HEK293T (cell line): Measurements from ENCODE around the gene WNK1.

Experiments used
- ARNT ChIP-seq: fragments of 450-650 bp; IDR thresholded peaks from 2 replicates; pipeline ENCODE4 v1.6.1; 2017; ENCODE audit warnings: mild to moderate bottlenecking
- BHLHE40 ChIP-seq: fragments of 450-650 bp; IDR thresholded peaks from 2 replicates; pipeline ENCODE4 v1.6.1; 2016; ENCODE audit warnings: mild to moderate bottlenecking, moderate library complexity, borderline replicate concordance
- ELF4 ChIP-seq: fragments of 450-650 bp; IDR thresholded peaks from 2 replicates; pipeline ENCODE4 v1.6.1; 2017; ENCODE audit warnings: antibody characterized with exemption
- FOXA1 ChIP-seq: fragments of 450-650 bp; IDR thresholded peaks from 2 replicates; pipeline ENCODE4 v1.6.1; 2016; ENCODE audit warnings: mild to moderate bottlenecking
- FOXK2 ChIP-seq: fragments of 450-650 bp; IDR thresholded peaks from 2 replicates; pipeline ENCODE4 v1.6.1; 2016; ENCODE audit warnings: mild to moderate bottlenecking
- FOXM1 ChIP-seq: fragments of 450-650 bp; IDR thresholded peaks from 2 replicates; pipeline ENCODE4 v1.6.1; 2017; ENCODE audit warnings: mild to moderate bottlenecking, borderline replicate concordance
- HDGF ChIP-seq: fragments of 450-650 bp; IDR thresholded peaks from 2 replicates; pipeline ENCODE4 v1.6.1; 2017; ENCODE audit warnings: antibody characterized with exemption, borderline replicate concordance
- LEF1 ChIP-seq: fragments of 450-650 bp; IDR thresholded peaks from 2 replicates; pipeline ENCODE4 v1.6.1; 2017; ENCODE audit warnings: mild to moderate bottlenecking, borderline replicate concordance
- NFRKB ChIP-seq: fragments of 450-650 bp; IDR thresholded peaks from 2 replicates; pipeline ENCODE4 v1.6.1; 2016; ENCODE audit warnings: mild to moderate bottlenecking, moderate library complexity
- SP1 ChIP-seq: fragments of 450-650 bp; IDR thresholded peaks from 2 replicates; pipeline ENCODE4 v1.6.1; 2017
- SUZ12 ChIP-seq: fragments of 450-650 bp; IDR thresholded peaks from 2 replicates; pipeline ENCODE4 v1.6.1; 2016; ENCODE audit warnings: mild to moderate bottlenecking
- TARDBP ChIP-seq: fragments of 450-650 bp; IDR thresholded peaks from 2 replicates; pipeline ENCODE4 v1.6.1; 2016
- ZNF384 ChIP-seq: fragments of 450-650 bp; IDR thresholded peaks from 2 replicates; pipeline ENCODE4 v1.6.1; 2016
- TF ChIP-seq, protein P1 (sequence below): fragments of 450-650 bp; IDR thresholded peaks from 2 replicates; pipeline ENCODE4 v1.6.1; 2016

GRCh38 chr12:916712-917445, 164.5 kb downstream of the WNK1 start:
- TF ChIP-seq FOXK2 (no peak), FOXM1 (no peak), BHLHE40 (no peak), TARDBP (no peak), SUZ12 (no peak), SP1 (no peak), ELF4 (no peak), NFRKB (no peak), LEF1 (no peak), ZNF384 (no peak), ARNT (no peak), HDGF (no peak), FOXA1 (no peak)
- TF ChIP-seq, protein P1, sequence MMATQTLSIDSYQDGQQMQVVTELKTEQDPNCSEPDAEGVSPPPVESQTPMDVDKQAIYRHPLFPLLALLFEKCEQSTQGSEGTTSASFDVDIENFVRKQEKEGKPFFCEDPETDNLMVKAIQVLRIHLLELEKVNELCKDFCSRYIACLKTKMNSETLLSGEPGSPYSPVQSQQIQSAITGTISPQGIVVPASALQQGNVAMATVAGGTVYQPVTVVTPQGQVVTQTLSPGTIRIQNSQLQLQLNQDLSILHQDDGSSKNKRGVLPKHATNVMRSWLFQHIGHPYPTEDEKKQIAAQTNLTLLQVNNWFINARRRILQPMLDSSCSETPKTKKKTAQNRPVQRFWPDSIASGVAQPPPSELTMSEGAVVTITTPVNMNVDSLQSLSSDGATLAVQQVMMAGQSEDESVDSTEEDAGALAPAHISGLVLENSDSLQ: no peak
